SK-N-SH (cell line): ENCODE measurements around the gene MYO1E. TPM values are rescaled to one million over a fixed set of nuclear protein-coding genes. Genes with fewer than 3 reads are reported as not detected.

Experiments used
- CTCF ChIA-PET: fragments of 300-600, 350-600 bp; formaldehyde crosslinking; extraction: SDS; loops from one replicate; lab custom pipeline; 2021; lab: Yijun Ruan, JAX
- POLR2A ChIA-PET: fragments of 350-600 bp; sonication (Branson Sonifier 250); formaldehyde crosslinking; extraction: SDS; loops from one replicate; lab custom pipeline; 2020; ENCODE audit warnings: antibody characterized with exemption, inconsistent platforms; lab: Yijun Ruan, JAX
- DNase-seq: peaks from one replicate; pipeline ENCODE4 v3.0.0; 2012
- H2AFZ ChIP-seq: fragments of 200-600 bp; sonication (generic); 2 replicates; pipeline ENCODE4 v1.8.1; 2016; ENCODE audit warnings: antibody characterized with exemption, mild to moderate bottlenecking, low read depth
- H3F3A ChIP-seq: fragments of 200-600 bp; sonication (generic); replicated peaks from 2 replicates; pipeline ENCODE3; 2016; ENCODE audit warnings: antibody characterized with exemption, mild to moderate bottlenecking; ENCODE audit not compliant: insufficient read depth
- H3K27ac ChIP-seq, 2 experiments: fragments of 200-500 bp in 1 of 2; fragments of 200-600 bp in 1 of 2; sonication (Bioruptor generic) in 1 of 2; sonication (generic), shearing (Covaris generic) in 1 of 2; 2 replicates each; pipeline versions ENCODE4 v1.5.1 to v1.6.1; 2014 to 2016; ENCODE audit warnings: low read depth in 2 of 2, inconsistent platforms in 1 of 2, low read length in 1 of 2, mild to moderate bottlenecking in 1 of 2, mixed read lengths in 1 of 2
- H3K27me3 ChIP-seq: fragments of 200-600 bp; sonication (generic), shearing (Covaris generic); 2 replicates; pipeline ENCODE4 v1.6.1; 2016; ENCODE audit warnings: mixed run types; ENCODE audit not compliant: insufficient read depth
- H3K36me3 ChIP-seq, 2 experiments: fragments of 200-500 bp in 1 of 2; fragments of 200-600 bp in 1 of 2; sonication (Bioruptor generic) in 1 of 2; sonication (generic) in 1 of 2; replicated peaks in 1 of 2; 2 replicates each; pipeline versions ENCODE3 to v1.5.1; 2014 to 2016; ENCODE audit warnings: low read length in 1 of 2, mild to moderate bottlenecking in 1 of 2; ENCODE audit not compliant: insufficient read depth in 2 of 2, control insufficient read depth in 1 of 2
- H3K4me1 ChIP-seq, 2 experiments: fragments of 200-500 bp in 1 of 2; fragments of 200-600 bp in 1 of 2; sonication (Bioruptor generic) in 1 of 2; sonication (generic), shearing (Covaris generic) in 1 of 2; 2 replicates each; pipeline versions ENCODE4 v1.5.1 to v1.6.1; 2014 to 2016; ENCODE audit warnings: low read depth in 1 of 2, low read length in 1 of 2, mixed run types in 1 of 2; ENCODE audit not compliant: insufficient read depth in 2 of 2, control insufficient read depth in 1 of 2
- H3K4me2 ChIP-seq: fragments of 200-600 bp; sonication (generic), shearing (Covaris generic); 2 replicates; pipeline ENCODE4 v1.6.1; 2017; ENCODE audit warnings: mixed run types
- H3K4me3 ChIP-seq, 2 experiments: fragments of 200-500 bp in 1 of 2; fragments of 200-600 bp in 1 of 2; sonication (Bioruptor generic) in 1 of 2; sonication (generic), shearing (Covaris generic) in 1 of 2; 2 replicates each; pipeline versions ENCODE4 v1.5.1 to v1.8.1; 2014 to 2016; ENCODE audit warnings: low read depth in 2 of 2, inconsistent platforms in 1 of 2, low read length in 1 of 2, mild to moderate bottlenecking in 1 of 2, mixed read lengths in 1 of 2, moderate library complexity in 1 of 2
- H3K79me2 ChIP-seq: fragments of 200-600 bp; sonication (generic); 2 replicates; pipeline ENCODE4 v1.8.1; 2017; ENCODE audit warnings: mild to moderate bottlenecking; ENCODE audit not compliant: insufficient read depth
- H3K9ac ChIP-seq: fragments of 200-600 bp; sonication (generic); 2 replicates; pipeline ENCODE4 v1.6.1; 2017; ENCODE audit warnings: mixed run types
- H3K9me2 ChIP-seq: fragments of 200-600 bp; sonication (generic); 2 replicates; pipeline ENCODE4 v1.6.1; 2017; ENCODE audit warnings: mixed run types
- H3K9me3 ChIP-seq: fragments of 200-600 bp; sonication (generic); 2 replicates; pipeline ENCODE4 v1.6.1; 2017; ENCODE audit warnings: mixed run types, mild to moderate bottlenecking, moderate library complexity
- H4K20me1 ChIP-seq: fragments of 200-600 bp; sonication (generic); 2 replicates; pipeline ENCODE4 v1.6.1; 2017; ENCODE audit warnings: mild to moderate bottlenecking, mixed run types; ENCODE audit not compliant: insufficient read depth
- CHD2 ChIP-seq: fragments of 150-350 bp; IDR thresholded peaks from 2 replicates; pipeline ENCODE4 v1.6.1; 2018; ENCODE audit warnings: low read length; ENCODE audit not compliant: partially characterized antibody
- EZH2phosphoT487 ChIP-seq: fragments of 200-600 bp; sonication (generic); IDR thresholded peaks from 2 replicates; pipeline ENCODE4 v1.6.1; 2017; ENCODE audit warnings: low read depth, mixed run types, mild to moderate bottlenecking, antibody characterized with exemption, moderate library complexity, borderline replicate concordance
- GABPA ChIP-seq: IDR thresholded peaks from 2 replicates; pipeline ENCODE4 v1.4.0; 2012; ENCODE audit warnings: low read depth, mild to moderate bottlenecking
- GATA2 ChIP-seq: sonication (generic); formaldehyde crosslinking; IDR thresholded peaks from 2 replicates; pipeline ENCODE4 v1.5.0; 2020; ENCODE audit warnings: mild to moderate bottlenecking, missing genetic modification reagents
- MXI1 ChIP-seq: IDR thresholded peaks from 2 replicates; pipeline ENCODE4 v1.6.1; 2012; ENCODE audit warnings: mild to moderate bottlenecking, low read depth, low read length, improper control_type of control experiment
- NRF1 ChIP-seq: IDR thresholded peaks from 2 replicates; pipeline ENCODE4 v1.6.1; 2012; ENCODE audit warnings: low read depth, mild to moderate bottlenecking, low read length
- POLR2AphosphoS5 ChIP-seq: IDR thresholded peaks from 2 replicates; pipeline ENCODE4 v1.6.1; 2012; ENCODE audit warnings: low read depth, low read length
- RCOR1 ChIP-seq: fragments of 150-350 bp; IDR thresholded peaks from 2 replicates; pipeline ENCODE4 v1.6.1; 2017; ENCODE audit warnings: antibody characterized with exemption, low read length
- RFX5 ChIP-seq: IDR thresholded peaks from 2 replicates; pipeline ENCODE4 v1.6.1; 2012; ENCODE audit warnings: mild to moderate bottlenecking, improper control_type of control experiment, low read length
- RXRA ChIP-seq: IDR thresholded peaks from 2 replicates; pipeline ENCODE4 v1.4.0; 2012; ENCODE audit warnings: low read depth, mild to moderate bottlenecking, borderline replicate concordance
- TCF12 ChIP-seq: IDR thresholded peaks from 2 replicates; pipeline ENCODE4 v1.4.0; 2012
- USF1 ChIP-seq: IDR thresholded peaks from 2 replicates; pipeline ENCODE4 v1.4.0; 2012; ENCODE audit warnings: low read depth, borderline replicate concordance
- YY1 ChIP-seq: IDR thresholded peaks from 2 replicates; pipeline ENCODE4 v1.4.0; 2012; ENCODE audit warnings: low read depth, mild to moderate bottlenecking
- ZBTB33 ChIP-seq: IDR thresholded peaks from 2 replicates; pipeline ENCODE4 v1.4.0; 2012; ENCODE audit warnings: low read depth, borderline replicate concordance
- WGBS: methylation state at CpG from one replicate; pipeline ENCODE4 v1.1.6; 2017; ENCODE audit warnings: low lambda C conversion rate; 5-methylcytosine and 5-hydroxymethylcytosine counted together
- polyA plus RNA-seq, 3 experiments: library from polyadenylated mRNA; depleted of rRNA; stranded (reverse); fragments of >200 nt; gene quantifications; 2 replicates each; pipeline ENCODE4 v1.2.3, GENCODE V29; 2012

Gene MYO1E
- polyA plus RNA-seq, 1 of the 3 experiments (the other 2 are of a cell fraction), result 9.7 TPM

GRCh38 chr15:59157840-59158700, 214.6 kb downstream of the MYO1E start:
- no peak overlapping the region for H2AFZ ChIP-seq
- POLR2A ChIA-PET, result no interaction called here
- H3K4me1 ChIP-seq, result no peaks in the 10 kb centered on the region; a peak in 1 of 4 replicates
- no peak overlapping the region for H3K9ac ChIP-seq
- 84% methylated on average over 9 of the region's 9 CpGs for whole genome bisulfite sequencing
- H3K27me3 ChIP-seq, result no peaks in the 10 kb centered on the region
- H3K4me3 ChIP-seq, result no peak overlapping the region
- no peak overlapping the region for H3K4me2 ChIP-seq
- H3K9me3 ChIP-seq, result no peaks in the 10 kb centered on the region
- DNase-seq, result no peak
- no peaks in the 10 kb centered on the region for H3F3A ChIP-seq
- CTCF ChIA-PET, result interaction anchor here (1.0 to 6.0 kb wide), 4 partner anchors 254 to 375 kb away, joined by 3 to 52 read pairs (median 6); no protein-coding TSS in a partner anchor
- H3K79me2 ChIP-seq, result no peaks in the 10 kb centered on the region
- TF ChIP-seq EZH2phosphoT487 (no peak), USF1 (no peak), RCOR1 (no peak), MXI1 (no peak), GABPA (no peak), TCF12 (no peak), NRF1 (no peak), POLR2AphosphoS5 (no peak), RXRA (no peak)
- no peaks in the 10 kb centered on the region for H4K20me1 ChIP-seq
- no peaks in the 10 kb centered on the region for H3K9me2 ChIP-seq
- H3K36me3 ChIP-seq, result peaks cover 6 to 26% of the 10 kb centered on the region in 2 experiments
- no peak overlapping the region for H3K27ac ChIP-seq

GRCh38 chr15:59157396-59157795, 215.3 kb downstream of the MYO1E start:
- H3K27ac ChIP-seq, result no peak overlapping the region
- TF ChIP-seq CHD2 (no peak), TCF12 (no peak), RCOR1 (no peak), ZBTB33 (no peak), GATA2 (CRISPR knock-in tag) (no peak), POLR2AphosphoS5 (no peak), RFX5 (peak; percentile 78), YY1 (no peak)
- no peak overlapping the region for H3K9ac ChIP-seq
- WGBS, result 88% methylated on average over 5 of the region's 5 CpGs
- no peaks in the 10 kb centered on the region for H3K9me3 ChIP-seq
- H4K20me1 ChIP-seq, result no peaks in the 10 kb centered on the region
- H3K36me3 ChIP-seq, result peaks cover 11 to 26% of the 10 kb centered on the region in 2 experiments
- no peak overlapping the region for H3K4me3 ChIP-seq
- POLR2A ChIA-PET, result no interaction called here
- no peaks in the 10 kb centered on the region for H3K27me3 ChIP-seq
- no peaks in the 10 kb centered on the region for H3F3A ChIP-seq
- no peak for DNase-seq
- no peak overlapping the region for H2AFZ ChIP-seq
- H3K4me1 ChIP-seq, result no peaks in the 10 kb centered on the region; a peak in 1 of 4 replicates
- H3K4me2 ChIP-seq, result no peak overlapping the region
- H3K9me2 ChIP-seq, result no peaks in the 10 kb centered on the region
- no peaks in the 10 kb centered on the region for H3K79me2 ChIP-seq
- CTCF ChIA-PET, result interaction anchor here (2.2 to 6.0 kb wide), 3 partner anchors 254 to 344 kb away, joined by 6 to 52 read pairs (median 6); no protein-coding TSS in a partner anchor
